ENCODE measurements around the gene C11orf68. TPM values are rescaled to one million over a fixed set of nuclear protein-coding genes. Genes with fewer than 3 reads are reported as not detected.

Gene C11orf68
- total RNA-seq, 1 experiment from 2014 or later = 31.9 TPM

- TF ChIP-seq ARID4B (CRISPR knock-in tag; IDR thresholded peaks at IDR 0.05; ENCODE audit: borderline replicate concordance) (no peak), GRHL2 (CRISPR knock-in tag; IDR thresholded peaks at IDR 0.05; ENCODE audit: insufficient replicate concordance, severe bottlenecking) (no peak)
- TF ChIP-seq, protein P1, sequence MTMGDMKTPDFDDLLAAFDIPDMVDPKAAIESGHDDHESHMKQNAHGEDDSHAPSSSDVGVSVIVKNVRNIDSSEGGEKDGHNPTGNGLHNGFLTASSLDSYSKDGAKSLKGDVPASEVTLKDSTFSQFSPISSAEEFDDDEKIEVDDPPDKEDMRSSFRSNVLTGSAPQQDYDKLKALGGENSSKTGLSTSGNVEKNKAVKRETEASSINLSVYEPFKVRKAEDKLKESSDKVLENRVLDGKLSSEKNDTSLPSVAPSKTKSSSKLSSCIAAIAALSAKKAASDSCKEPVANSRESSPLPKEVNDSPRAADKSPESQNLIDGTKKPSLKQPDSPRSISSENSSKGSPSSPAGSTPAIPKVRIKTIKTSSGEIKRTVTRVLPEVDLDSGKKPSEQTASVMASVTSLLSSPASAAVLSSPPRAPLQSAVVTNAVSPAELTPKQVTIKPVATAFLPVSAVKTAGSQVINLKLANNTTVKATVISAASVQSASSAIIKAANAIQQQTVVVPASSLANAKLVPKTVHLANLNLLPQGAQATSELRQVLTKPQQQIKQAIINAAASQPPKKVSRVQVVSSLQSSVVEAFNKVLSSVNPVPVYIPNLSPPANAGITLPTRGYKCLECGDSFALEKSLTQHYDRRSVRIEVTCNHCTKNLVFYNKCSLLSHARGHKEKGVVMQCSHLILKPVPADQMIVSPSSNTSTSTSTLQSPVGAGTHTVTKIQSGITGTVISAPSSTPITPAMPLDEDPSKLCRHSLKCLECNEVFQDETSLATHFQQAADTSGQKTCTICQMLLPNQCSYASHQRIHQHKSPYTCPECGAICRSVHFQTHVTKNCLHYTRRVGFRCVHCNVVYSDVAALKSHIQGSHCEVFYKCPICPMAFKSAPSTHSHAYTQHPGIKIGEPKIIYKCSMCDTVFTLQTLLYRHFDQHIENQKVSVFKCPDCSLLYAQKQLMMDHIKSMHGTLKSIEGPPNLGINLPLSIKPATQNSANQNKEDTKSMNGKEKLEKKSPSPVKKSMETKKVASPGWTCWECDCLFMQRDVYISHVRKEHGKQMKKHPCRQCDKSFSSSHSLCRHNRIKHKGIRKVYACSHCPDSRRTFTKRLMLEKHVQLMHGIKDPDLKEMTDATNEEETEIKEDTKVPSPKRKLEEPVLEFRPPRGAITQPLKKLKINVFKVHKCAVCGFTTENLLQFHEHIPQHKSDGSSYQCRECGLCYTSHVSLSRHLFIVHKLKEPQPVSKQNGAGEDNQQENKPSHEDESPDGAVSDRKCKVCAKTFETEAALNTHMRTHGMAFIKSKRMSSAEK (CRISPR knock-in tag; IDR thresholded peaks at IDR 0.05; ENCODE audit: borderline replicate concordance) = no peak
- TF ChIP-seq, protein P2, sequence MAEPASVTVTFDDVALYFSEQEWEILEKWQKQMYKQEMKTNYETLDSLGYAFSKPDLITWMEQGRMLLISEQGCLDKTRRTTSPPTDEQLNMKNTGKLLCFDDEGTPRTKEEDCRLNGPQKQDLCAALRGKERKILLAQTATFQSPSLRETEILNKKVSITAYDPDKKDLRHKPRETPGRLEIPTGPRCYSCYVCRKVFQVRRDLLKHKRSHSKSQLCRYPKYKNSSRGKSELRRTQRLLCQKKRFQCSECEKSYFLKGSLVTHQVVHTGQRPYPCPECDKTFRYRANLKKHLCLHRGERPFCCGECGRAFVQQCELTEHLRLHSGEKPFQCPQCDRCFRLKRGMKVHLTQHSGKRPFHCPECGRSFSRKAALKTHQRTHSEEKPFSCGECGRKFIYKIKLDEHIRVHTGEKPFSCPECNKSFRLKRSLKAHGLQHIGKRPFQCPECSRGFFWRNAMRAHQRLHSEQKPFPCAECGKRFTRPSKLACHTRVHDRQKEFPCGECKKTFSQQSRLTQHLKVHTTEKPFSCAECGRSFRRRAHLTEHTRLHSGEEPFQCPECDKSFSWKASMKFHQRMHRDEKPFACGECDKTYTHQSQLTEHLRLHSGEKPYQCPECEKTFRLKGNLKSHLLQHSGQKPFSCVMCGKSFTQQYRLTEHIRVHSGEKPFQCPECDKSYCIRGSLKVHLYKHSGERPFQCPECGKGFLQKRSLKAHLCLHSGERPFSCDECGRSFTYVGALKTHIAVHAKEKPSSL (CRISPR knock-in tag; conservative IDR thresholded peaks at IDR 0.05) = no peak
- TF ChIP-seq, protein P3, sequence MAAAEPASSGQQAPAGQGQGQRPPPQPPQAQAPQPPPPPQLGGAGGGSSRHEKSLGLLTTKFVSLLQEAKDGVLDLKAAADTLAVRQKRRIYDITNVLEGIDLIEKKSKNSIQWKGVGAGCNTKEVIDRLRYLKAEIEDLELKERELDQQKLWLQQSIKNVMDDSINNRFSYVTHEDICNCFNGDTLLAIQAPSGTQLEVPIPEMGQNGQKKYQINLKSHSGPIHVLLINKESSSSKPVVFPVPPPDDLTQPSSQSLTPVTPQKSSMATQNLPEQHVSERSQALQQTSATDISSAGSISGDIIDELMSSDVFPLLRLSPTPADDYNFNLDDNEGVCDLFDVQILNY (CRISPR knock-in tag; IDR thresholded peaks at IDR 0.05) = no peak
Measured at GRCh38 chr11:65884716-65885092, 34.2 kb downstream of the C11orf68 start (continued).

- H3K27me3 Mint-ChIP-seq (ENCODE audit: low read depth) = peaks cover 4% of the 10 kb centered on the region
- POLR2A ChIA-PET = interaction anchor here (0.6 to 2.2 kb wide), 3 partner anchors 17 to 33 kb away, joined by 3 to 16 read pairs (median 4); partner anchors contain the start of gene CFL1
- H3K36me3 Mint-ChIP-seq = peaks cover 42% of the 10 kb centered on the region
- no peak overlapping the region for H3K27ac Mint-ChIP-seq
- no peak for ATAC-seq
- peaks cover 17% of the 10 kb centered on the region for H3K4me1 Mint-ChIP-seq
- no peak for DNase-seq (ENCODE audit: low spot score)
- CTCF ChIA-PET = interaction anchor here (0.5 to 11.9 kb wide), 71 partner anchors 10 to 870 kb away, joined by 3 to 539 read pairs (median 5); partner anchors contain the start of genes AP5B1, ARL2, BANF1 and CFL1
- TF ChIP-seq, protein P4, sequence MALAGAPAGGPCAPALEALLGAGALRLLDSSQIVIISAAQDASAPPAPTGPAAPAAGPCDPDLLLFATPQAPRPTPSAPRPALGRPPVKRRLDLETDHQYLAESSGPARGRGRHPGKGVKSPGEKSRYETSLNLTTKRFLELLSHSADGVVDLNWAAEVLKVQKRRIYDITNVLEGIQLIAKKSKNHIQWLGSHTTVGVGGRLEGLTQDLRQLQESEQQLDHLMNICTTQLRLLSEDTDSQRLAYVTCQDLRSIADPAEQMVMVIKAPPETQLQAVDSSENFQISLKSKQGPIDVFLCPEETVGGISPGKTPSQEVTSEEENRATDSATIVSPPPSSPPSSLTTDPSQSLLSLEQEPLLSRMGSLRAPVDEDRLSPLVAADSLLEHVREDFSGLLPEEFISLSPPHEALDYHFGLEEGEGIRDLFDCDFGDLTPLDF (CRISPR knock-in tag; IDR thresholded peaks at IDR 0.05) = no peak
- TF ChIP-seq GTF2I (CRISPR knock-in tag; conservative IDR thresholded peaks at IDR 0.05) = no peak
- TF ChIP-seq MXD4 (CRISPR knock-in tag; IDR thresholded peaks at IDR 0.05; ENCODE audit: borderline replicate concordance) = no peak
- no peak for TF ChIP-seq KAT7 (CRISPR knock-in tag; IDR thresholded peaks at IDR 0.05; ENCODE audit: borderline replicate concordance)
- TF ChIP-seq CREM (CRISPR knock-in tag; IDR thresholded peaks at IDR 0.05) = no peak
- no peak for TF ChIP-seq ATF1 (CRISPR knock-in tag; IDR thresholded peaks at IDR 0.05)
- TF ChIP-seq ZNF121 (CRISPR knock-in tag; IDR thresholded peaks at IDR 0.05) = no peak
- TF ChIP-seq ERG (CRISPR knock-in tag; IDR thresholded peaks at IDR 0.05) = no peak
- no peak overlapping the region for H3K4me3 Mint-ChIP-seq
- H3K9me3 Mint-ChIP-seq = no peaks in the 10 kb centered on the region
Measured at GRCh38 chr11:65883786-65884715, 34.8 kb downstream of the C11orf68 start.
